SH-SY5Y (cell line): ENCODE measurements around the gene WDR5.

ENCODE experiments used
- GATA2 ChIP-seq: IDR thresholded peaks from 2 replicates; pipeline ENCODE4 v1.6.1; 2011; ENCODE audit warnings: mild to moderate bottlenecking, low read depth, low read length
- GATA3 ChIP-seq: IDR thresholded peaks from 2 replicates; pipeline ENCODE4 v1.6.1; 2011; ENCODE audit warnings: low read depth, mild to moderate bottlenecking, low read length, moderate library complexity

The WDR5 gene

DNA sequence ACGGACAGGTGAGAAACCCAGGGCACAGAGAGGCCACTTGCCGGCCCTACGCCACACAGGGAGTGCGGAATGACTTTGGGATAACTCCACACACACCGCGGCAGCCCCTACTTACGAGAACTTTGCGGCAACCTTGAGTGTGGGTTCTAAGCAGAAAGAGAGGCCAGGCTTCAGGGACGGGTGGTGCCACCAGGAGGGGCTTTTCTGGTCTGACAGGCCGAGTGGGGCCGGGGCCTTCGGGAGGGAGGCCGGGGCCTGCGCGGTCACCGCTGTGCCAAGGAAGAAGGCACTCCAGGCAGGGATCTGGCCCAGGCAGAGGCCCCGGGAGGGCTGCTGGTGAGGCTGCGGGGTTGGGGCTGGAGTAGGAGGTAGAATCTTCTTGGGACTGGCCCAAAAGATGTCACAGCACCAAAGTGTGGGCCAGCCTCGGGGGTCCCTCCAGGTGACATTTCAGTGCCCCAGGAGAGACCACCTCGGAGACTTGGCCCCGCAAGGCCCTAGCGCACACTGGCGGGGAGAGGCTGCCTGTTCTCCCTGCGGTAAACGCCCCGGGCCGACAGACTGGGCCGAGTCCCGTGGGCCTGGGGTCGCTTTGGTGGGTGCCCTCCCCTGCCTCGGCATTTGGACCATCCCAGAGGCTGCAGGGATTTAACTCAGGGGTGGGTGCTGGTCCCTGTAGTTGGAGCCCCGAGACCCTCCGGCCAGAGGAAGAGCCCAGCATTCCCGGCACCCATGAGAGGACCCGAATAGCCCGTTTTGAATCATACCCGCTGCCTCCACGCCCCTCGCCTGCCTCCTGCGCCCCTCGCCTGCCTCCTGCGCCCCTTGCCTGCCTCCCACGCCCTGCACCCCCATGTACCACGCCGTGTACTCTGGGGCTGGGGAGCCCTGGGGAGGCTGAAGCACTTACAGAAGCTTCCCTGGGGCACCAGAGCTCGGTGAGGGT, 37.5 kb downstream of the WDR5 start:
- no peak for TF ChIP-seq GATA3
- TF ChIP-seq GATA2, result no peak

DNA sequence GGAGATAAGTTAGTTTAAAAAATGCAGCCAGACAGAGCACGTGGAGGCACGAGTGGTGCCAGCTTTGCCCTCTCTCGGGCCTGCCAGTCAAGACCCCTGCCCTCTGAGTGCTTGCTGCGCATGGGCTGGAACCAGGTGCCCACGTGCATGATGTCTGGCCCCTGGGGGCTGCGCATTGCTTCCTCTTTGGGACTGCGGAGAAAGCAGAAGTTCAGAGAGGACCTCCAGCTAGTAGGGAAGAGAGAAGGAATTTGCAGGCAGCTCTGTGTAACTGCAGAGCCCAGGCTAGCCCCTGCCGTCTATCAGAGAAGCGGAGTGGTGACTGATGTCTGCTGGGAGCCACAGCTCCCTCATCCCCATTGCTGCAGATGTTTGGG, 38.2 kb downstream of the WDR5 start:
- TF ChIP-seq GATA2 (no peak), GATA3 (no peak)

DNA sequence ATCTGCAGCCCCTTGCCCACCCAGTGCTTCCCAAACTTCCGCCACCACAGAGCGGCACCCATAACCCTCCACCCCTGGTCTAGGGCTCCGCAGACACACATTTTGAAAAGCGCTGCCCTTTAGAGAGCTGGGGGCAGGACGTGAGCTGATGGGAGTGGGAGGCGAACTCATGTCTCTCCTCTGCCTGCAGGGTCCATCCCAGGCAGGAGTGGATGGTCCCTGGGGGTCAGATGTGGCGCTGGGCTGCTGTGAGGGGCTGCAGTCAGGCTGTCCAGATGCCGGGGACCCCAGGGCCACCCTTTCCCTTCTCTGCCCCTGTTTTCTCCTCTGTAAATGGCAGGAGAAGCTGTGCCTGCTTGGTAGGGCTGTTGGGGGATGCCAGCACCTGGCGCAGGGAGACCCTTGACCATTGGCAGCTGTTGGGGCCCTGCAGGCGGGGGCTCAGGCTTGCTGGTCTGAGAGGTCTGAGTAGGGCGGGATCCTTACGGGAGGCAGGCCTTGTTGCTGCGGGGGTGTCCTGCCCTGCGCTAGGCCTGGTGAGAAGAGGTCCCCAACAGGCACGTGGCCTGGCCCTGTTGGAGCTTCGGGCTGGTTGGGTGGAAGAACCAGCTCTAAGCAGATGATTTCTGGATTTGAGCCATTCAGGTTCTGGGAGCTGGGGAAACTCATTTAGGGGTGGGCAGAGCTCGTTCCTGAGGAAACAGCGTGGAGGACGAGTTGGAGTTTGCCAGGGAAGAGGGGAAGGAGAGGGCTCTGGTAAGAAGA, 38.8 kb downstream of the WDR5 start:
- no peak for TF ChIP-seq GATA2
- no peak for TF ChIP-seq GATA3

DNA sequence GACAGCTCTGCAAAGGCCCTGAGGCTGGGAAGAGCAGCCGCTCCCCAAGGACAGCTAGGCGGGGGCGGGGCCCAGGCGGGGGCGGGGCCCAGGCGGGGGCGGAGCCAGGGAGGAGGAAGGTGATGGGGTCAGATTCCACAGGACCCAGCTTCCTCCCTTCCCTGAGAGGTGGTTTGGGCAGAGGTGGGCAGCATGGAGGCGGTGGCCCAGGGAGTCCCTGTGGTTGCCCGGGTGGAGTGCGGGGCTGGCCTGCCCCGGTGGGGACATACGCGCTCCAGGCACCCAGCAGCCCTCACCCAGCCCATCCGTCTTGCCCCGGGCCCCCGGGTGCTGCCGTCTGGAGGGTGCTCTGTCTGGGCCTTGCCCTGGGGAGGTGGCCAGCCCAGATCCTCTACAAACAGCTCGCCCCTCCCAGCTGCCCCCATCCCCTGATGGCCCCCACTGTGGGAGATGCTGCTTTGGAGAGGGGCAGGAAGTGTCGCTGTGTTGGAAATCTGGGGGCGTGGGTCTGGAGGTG, 39.5 kb downstream of the WDR5 start:
- TF ChIP-seq GATA3 (no peak), GATA2 (no peak)

DNA sequence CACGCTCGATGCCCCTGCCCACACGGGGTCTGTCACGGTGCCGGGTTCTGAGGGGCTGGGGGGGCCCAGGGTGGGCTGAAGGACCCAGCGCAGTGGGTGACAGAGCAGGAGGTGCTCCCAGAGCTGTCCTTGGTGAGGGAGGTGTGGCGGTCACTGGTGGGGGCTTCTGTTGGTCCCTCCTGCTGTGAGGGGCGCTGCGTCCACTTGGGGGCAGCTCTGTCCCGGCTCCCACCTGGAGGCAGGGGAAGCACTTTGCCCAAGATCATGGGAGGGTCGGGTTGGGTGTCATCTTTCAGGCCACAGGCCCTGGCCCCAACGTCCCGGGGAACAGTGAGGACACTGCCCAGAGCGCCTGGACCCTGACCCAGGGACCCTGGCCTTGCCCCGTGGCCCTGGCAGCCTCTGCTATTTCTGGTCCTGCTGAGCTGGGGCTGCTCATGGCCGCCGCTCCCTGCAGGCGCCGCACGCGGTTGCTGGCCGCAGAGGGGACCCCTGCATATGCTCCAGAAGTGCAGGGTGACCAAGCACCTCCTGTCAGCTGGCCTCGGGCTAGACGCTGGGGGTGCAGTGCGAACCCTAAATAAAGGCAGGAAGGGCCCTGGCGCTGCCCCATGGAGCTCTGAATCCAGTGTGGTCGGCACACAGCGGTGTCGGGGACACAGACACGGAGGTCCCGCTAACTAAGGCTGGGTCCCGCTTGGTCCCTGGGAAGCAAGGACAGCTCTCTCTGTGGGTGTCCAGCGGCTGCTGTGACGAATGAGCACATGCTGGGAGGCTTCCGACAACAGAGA, 40.1 kb downstream of the WDR5 start:
- TF ChIP-seq GATA2 (no peak), GATA3 (no peak)

DNA sequence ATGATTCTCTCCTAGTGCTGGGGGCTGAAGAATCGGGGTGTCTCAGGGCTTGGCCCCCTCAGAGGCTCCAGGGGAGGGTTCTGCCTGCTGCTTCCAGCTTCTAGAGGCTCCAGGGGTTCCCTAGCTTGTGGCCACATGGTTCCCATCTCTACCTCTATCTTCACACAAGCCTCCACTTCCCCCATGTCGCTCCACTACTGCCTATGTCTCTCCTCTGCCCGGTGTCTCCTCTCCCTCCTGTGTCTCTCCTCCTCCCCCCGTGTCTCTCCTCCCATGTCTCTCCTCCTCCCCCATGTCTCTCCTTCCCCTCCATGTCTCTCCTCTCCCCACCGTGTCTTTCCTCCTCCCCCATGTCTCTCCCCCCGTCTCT, 40.7 kb downstream of the WDR5 start:
- TF ChIP-seq GATA3, result no peak
- TF ChIP-seq GATA2, result no peak

DNA sequence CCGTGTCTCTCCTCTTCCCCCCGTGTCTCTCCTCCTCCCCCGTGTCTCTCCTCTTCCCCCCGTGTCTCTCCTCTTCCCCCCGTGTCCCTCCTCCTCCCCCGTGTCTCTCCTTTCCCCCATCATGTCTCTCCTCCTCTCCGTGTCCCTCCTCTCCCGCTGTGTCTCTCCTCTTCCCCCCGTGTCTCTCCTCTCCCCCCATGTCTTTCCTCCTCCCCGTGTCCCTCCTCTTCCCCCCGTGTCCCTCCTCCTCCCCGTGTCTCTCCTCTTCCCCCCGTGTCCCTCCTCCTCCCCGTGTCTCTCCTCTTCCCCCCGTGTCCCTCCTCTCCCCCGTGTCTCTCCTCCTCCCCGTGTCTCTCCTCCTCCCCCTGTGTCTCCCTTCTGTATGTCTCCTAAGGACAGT, 41.3 kb downstream of the WDR5 start:
- TF ChIP-seq GATA2 (no peak), GATA3 (no peak)

DNA sequence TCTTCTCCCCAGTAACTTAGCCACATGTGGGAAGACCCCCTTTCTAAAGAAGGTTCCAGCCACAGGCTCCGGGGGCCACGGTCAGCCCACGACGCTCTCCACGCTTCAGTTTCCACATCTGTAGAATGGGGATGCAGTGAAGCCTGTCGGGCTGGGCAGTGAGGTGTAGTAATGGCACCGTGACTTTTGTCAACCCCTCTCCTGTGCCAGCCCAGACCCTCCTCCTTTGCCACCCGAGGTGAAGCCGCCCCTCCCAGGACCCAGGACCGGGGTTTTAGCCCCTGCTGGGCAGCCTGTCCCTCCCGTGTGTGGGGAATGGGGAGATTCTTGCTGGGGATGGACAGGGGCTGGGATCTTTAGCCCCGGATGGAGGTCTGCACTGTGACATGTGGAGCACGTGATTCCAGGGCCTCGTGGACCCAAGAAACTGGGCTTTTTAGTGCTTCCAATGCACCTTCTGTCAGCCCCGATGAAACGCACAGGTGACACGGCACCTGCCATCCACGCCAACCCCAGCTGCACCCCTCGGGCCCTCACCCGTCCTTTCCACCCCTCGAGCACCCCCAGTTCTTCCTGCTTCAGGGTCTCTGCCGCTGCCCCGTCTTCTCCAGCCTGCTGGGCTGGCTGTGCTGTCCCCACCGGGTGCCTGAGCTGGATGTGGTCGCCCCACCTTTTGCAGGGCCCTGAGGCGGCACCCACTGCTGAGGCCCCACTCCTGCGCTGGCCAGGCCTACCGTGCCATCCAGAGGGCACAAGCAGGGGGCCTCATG, 41.9 kb downstream of the WDR5 start:
- TF ChIP-seq GATA2 (no peak), GATA3 (no peak)

DNA sequence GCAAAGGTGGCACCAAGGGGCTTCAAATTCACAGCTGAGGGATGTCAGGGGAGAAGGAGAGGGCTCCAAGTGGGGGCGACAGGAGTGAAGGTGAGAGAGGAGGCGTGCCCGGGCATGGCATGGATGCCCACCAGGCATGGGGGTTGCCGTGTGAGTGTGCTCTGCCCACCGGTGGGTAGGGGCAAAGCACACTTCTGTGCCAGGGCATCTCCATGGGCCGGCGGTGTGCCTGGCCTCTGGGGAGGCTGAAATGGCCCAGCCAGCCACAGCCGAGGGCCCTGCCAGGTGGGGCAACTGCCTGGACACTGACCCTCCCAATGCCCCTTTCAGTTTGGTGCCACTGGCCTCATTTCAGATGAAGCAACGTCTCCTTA, 42.5 kb downstream of the WDR5 start:
- TF ChIP-seq GATA3 (no peak), GATA2 (no peak)

DNA sequence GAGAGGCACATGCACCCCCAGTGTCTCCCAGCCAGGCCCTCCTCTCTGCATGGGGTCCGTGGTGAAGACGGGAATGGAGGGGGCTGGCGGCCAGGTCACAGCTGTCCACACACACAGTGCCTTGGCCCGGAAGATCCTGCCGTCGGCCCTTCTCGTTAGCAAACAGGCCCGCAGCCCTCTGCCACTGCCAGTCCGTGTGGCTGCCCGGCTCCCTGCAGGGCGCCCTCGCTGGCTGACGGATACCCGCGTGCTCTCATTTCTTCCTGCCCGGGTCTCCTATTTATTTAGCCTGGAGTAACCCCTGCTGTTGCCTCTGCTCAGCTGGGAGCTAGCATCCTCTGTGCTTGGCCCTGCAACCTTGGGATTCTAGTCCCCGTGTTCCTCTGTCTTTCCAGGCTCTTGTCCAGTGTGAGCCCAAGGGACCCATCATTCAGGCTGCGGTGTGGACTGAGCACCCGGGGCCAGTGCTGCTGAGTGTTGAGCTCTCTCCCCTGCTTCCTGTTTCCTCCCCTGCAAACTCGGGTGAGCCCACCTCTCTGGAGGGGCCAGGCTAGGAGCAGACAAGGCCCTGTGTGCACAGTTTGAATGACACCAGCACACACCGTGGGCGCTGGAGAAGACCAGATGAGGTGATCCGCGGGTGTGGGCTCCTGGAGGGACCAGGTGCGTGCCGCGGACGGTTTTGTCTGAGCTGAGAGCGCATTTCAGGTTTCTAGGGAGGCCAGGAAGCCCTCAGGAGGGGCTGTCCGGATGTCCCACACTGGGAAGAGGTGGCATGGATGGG, 43.1 kb downstream of the WDR5 start:
- TF ChIP-seq GATA2 (no peak), GATA3 (no peak)

DNA sequence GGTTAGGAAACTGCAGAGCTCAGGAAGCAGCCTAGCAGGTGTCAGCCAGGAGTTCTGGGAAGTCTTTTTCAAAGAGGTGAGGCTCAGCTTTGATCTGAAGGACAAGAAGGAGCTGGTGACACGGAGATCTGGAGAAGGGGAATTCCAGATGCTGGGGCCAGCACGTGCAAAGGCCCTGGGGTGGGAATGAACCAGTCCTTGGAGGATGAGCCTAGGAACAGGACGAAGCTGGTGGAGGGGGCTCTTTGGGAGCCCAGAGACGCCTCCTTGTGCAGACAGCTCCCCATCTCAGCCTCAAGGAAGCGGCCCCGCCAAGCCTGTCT, 43.7 kb downstream of the WDR5 start:
- TF ChIP-seq GATA2 (no peak), GATA3 (no peak)

DNA sequence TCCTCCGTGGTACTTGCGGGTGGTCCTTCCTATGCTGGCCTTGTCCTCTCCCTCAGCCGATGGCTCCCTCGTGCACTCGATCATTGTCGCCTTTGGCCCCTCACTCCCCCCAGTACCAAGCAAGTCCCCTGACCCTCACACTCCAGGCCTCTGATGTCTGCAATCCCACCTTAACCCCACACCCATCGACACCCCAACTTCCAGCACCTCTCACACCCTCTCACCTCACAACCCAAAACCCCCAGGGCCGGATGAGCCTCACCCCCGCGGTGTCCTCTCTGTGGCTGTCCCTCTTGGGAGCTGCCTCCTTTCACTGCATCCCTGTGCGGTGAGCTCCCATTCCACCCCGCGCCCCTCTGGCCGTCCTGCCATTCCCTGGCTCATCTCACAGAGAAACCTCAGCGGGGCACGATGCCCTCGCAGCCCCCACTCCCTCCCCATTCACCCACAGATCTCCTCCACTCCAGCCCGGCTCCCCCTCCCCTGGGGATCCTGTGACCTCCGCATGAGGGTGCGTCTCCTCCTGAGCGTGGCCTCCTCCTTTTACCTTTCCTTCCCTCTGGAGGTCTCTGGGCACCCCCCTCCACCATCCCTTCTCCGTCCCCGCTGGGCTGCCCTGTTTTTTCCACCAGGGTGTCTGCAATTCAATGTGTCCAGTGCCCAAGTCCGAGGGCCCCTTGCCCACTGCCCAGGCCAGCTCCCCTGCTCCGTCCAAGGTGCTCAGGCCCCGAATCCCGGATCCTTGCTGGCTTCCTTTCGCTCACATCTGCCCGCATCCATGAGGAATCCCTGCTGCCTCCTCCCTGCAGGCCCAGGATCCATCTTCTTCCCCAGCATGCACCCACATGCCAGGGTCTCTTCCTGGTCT, 44.3 kb downstream of the WDR5 start:
- TF ChIP-seq GATA3 (no peak), GATA2 (no peak)
